ENCODE measurements around the gene TRIM23.

The TRIM23 gene

GRCh38 chr5:65562731-65563701 is 61.1 kb downstream of the TRIM23 start, which contains the start of the genes CENPK and PPWD1:
Gene CENPK (minus strand): TSS chr5:65563168. CDS start chr5:65554907, 8,261 bp downstream.
Gene PPWD1 (plus strand): TSS chr5:65563296. CDS start chr5:65563311, 15 bp downstream.
- DNase-seq = peak; percentile 91

DNA sequence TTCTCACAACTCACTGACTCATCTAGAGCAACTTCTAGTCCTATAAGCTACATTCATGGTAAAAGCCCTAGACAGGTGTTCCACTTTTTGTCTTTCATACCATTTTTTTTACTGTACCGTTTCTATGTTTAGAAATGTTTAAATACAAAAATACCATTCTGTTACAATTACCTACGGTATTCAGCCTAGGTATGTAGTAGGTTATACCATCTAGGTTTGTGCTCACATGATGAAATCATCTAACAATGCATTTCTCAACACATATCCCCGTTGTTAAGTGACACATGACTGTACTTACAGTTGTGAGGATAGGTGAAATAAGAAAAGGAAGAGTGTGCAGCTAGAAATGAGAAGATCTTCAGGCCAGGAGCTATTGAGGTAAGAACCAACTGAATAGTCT is 67.4 kb downstream of the TRIM23 start:
- no peak for DNase-seq

DNA sequence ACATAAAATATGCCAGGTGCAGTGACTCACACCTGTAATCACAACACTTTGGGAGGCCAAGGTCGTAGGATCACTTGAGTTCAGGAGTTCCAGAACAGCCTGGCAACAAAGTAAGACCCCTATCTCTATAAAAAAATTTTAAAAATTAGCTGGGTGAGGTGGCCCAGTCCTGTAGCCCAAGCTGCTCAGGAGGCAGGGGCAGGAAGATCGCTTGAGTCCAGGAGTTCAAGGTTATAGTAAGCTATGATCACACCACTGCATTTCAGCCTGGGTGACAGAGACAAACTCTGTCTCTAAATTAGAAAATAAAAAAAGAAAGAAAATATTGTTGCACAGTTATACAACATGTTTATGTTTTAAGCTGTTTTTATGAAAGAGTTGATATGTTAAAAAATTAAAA is 68.0 kb downstream of the TRIM23 start:
- DNase-seq = no peak

DNA sequence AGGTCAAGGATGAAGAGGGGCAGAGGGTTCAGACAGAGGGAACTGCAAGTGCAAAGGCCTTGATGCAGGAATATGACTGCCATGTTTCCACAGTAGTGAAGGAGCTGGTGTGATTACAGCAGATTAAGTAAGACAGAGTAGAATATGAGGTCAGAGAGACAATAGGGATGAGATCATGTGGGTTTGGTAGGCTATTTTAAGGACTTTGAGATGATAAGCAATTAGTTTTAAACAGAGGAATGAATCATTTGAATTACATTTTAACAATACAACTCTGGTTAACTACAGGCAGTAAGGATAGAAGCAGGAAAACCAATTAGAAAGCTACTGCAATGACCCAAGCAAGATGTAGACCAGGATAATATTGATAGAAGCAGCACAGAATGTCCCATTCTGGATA is 68.8 kb downstream of the TRIM23 start:
- no peak for DNase-seq

GRCh38 chr5:65553941-65554340 is 70.2 kb downstream of the TRIM23 start:
- DNase-seq = no peak

- DNase-seq = no peak
Observed at GRCh38 chr5:65548281-65548680, 75.9 kb downstream of the TRIM23 start.

DNA sequence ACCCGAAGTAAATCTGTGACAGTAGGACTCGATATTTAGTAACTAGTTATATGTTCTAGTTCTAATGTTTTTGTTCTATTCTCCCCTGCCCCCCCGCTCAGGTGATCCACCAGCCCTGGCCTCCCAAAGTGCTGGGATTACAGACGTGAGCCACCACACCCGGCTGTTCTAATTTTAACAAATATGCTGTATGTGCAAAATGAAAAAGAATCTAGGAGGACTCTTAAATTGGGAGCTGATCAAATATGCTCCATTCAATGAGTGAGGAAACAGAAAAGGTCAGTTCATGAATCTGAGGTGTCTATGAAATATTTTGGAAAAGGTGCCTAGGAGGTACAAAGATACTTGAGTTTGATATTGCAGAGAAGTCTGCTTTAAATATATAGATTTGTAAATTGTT is 78.0 kb downstream of the TRIM23 start:
- no peak for DNase-seq

DNA sequence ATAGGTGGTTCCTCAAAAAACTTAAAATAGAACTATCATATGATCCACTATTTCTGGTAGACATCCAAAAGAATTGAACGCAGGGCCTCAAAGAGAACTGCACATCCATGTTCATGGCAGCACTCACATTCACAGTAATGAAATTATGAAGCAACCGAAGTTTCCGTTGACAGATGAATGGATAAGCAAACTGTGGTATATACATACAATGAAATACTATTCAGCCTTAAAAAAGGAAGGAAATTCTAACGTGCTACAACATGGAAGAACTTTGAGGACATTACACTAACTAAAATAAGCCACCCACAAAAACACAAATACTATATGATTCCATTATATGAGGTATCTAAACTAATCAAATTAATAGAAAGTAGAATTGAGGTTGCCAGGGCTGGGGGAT is 79.7 kb downstream of the TRIM23 start:
- DNase-seq = no peak

DNA sequence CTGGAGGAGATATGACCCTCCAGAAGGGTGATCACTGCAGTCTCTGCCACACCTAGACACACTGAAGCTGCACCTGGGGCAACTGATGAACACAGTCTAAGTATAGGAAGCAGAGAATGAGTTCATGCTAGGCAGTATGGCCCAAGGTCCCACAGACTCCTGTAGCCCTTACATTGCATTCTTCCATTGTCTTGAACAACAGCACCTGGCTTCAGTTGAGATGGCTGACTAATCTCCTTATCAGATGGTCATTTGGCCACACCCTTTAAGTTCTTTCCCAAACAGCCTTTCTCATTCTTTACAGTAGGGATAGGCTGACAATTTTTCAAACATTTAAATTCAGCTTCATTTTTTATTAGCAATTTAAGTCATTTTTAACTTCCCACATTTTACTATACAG is 84.3 kb downstream of the TRIM23 start:
- no peak for DNase-seq

Data from NCI-H1694 treated with DMSO at 0.1 percent for 48 hours (cell line).